ENCODE results near the gene OR10H2.

OR10H2 gene

GRCh38 chr19:15730538-15730937 lies 2.7 kb downstream of the OR10H2 start:
- TF ChIP-seq ZFHX2 (tag by site-specific recombination; conservative IDR thresholded peaks at IDR 0.05) = no peak
- no peak for TF ChIP-seq ZNF114 (tag by site-specific recombination; IDR thresholded peaks at IDR 0.05)
- no peak for TF ChIP-seq ZNF148 (tag by site-specific recombination; IDR thresholded peaks at IDR 0.05; ENCODE audit: borderline replicate concordance)
- TF ChIP-seq ZNF138 (tag by site-specific recombination; IDR thresholded peaks at IDR 0.05; ENCODE audit: borderline replicate concordance) = no peak
- TF ChIP-seq RBAK (tag by site-specific recombination; IDR thresholded peaks at IDR 0.05) = no peak
- TF ChIP-seq SALL2 (tag by site-specific recombination; IDR thresholded peaks at IDR 0.05; ENCODE audit: borderline replicate concordance) = no peak
- no peaks in the 10 kb centered on the region for H3K4me1 ChIP-seq (ENCODE audit: control insufficient read depth, insufficient read depth, low read length)
- no peak overlapping the region for H3K27ac ChIP-seq (ENCODE audit: extremely low read depth, low read depth, low read length)
- CTCF ChIA-PET = no interaction called here
- POLR2A ChIA-PET = no interaction called here
- no peaks in the 10 kb centered on the region for H3K9me3 ChIP-seq (ENCODE audit: control insufficient read depth, insufficient read depth, low read depth, low read length)
- H3K4me3 ChIP-seq (ENCODE audit: low read depth, low read length) = no peak overlapping the region
- H3K36me3 ChIP-seq (ENCODE audit: control insufficient read depth in 2 of 2, insufficient read depth in 1 of 2, low read length in 2 of 2) = no peaks in the 10 kb centered on the region

GRCh38 chr19:15732388-15732787 lies 4.6 kb downstream of the OR10H2 start:
- no peak for TF ChIP-seq KLF9 (tag by site-specific recombination; IDR thresholded peaks at IDR 0.05; ENCODE audit: low read depth)
- no peak for TF ChIP-seq ZNF580 (tag by site-specific recombination; IDR thresholded peaks at IDR 0.05)
- TF ChIP-seq KLF1 (tag by site-specific recombination; IDR thresholded peaks at IDR 0.05) = no peak
- no peak for TF ChIP-seq KLF8 (tag by site-specific recombination; IDR thresholded peaks at IDR 0.05)
- TF ChIP-seq IKZF3 (tag by site-specific recombination; IDR thresholded peaks at IDR 0.05) = no peak
- no peak for TF ChIP-seq ZSCAN5A (tag by site-specific recombination; IDR thresholded peaks at IDR 0.05)
- no peak for TF ChIP-seq ZNF645 (tag by site-specific recombination; IDR thresholded peaks at IDR 0.05)
- no peak for TF ChIP-seq ZNF560 (tag by site-specific recombination; IDR thresholded peaks at IDR 0.05; ENCODE audit: borderline replicate concordance)
- no peak for TF ChIP-seq ZNF248 (tag by site-specific recombination; IDR thresholded peaks at IDR 0.05)
- H3K36me3 ChIP-seq (ENCODE audit: control insufficient read depth in 2 of 2, insufficient read depth in 1 of 2, low read length in 2 of 2) = no peaks in the 10 kb centered on the region
- ChIA-PET POLR2A (no interaction called here), CTCF (no interaction called here)
- no peak overlapping the region for H3K4me3 ChIP-seq (ENCODE audit: low read depth, low read length)
- H3K27ac ChIP-seq (ENCODE audit: extremely low read depth, low read depth, low read length) = no peak overlapping the region
- H3K4me1 ChIP-seq (ENCODE audit: control insufficient read depth, insufficient read depth, low read length) = no peaks in the 10 kb centered on the region
- H3K9me3 ChIP-seq (ENCODE audit: control insufficient read depth, insufficient read depth, low read depth, low read length) = no peaks in the 10 kb centered on the region

- no peaks in the 10 kb centered on the region for H3K4me1 ChIP-seq (ENCODE audit: control insufficient read depth, insufficient read depth, low read length)
- no peaks in the 10 kb centered on the region for H3K36me3 ChIP-seq (ENCODE audit: control insufficient read depth in 2 of 2, insufficient read depth in 1 of 2, low read length in 2 of 2)
- ChIA-PET CTCF (no interaction called here), POLR2A (no interaction called here)
- no peaks in the 10 kb centered on the region for H3K9me3 ChIP-seq (ENCODE audit: control insufficient read depth, insufficient read depth, low read depth, low read length)
- no peak overlapping the region for H3K27ac ChIP-seq (ENCODE audit: extremely low read depth, low read depth, low read length)
- TF ChIP-seq SETDB1 (IDR thresholded peaks at IDR 0.05; ENCODE audit: insufficient read length, low read length) (no peak), ZNF202 (tag by site-specific recombination; IDR thresholded peaks at IDR 0.05; ENCODE audit: borderline replicate concordance) (no peak), ZNF121 (tag by site-specific recombination; IDR thresholded peaks at IDR 0.05) (no peak), ZNF24 (tag by site-specific recombination; IDR thresholded peaks at IDR 0.05) (no peak), CTCF (tag by site-specific recombination; IDR thresholded peaks at IDR 0.05) (no peak), ZBTB17 (tag by site-specific recombination; IDR thresholded peaks at IDR 0.05) (no peak), ZNF292 (tag by site-specific recombination; IDR thresholded peaks at IDR 0.05; ENCODE audit: borderline replicate concordance, low read depth) (no peak), ZNF112 (tag by site-specific recombination; IDR thresholded peaks at IDR 0.05) (no peak)
- H3K4me3 ChIP-seq (ENCODE audit: low read depth, low read length) = no peak overlapping the region
Observed at GRCh38 chr19:15733895-15734294, 6.1 kb downstream of the OR10H2 start.
